Measurements from ENCODE around the gene GBF1.
A peak's percentile ranks its signal among the peaks of the same experiment; 100 is the strongest.
"Not testable (repeated sequence)": the region's sequence is repeated elsewhere in the genome, so short reads cannot be mapped to it uniquely, and the experiment has no call there.

The GBF1 gene

DNA sequence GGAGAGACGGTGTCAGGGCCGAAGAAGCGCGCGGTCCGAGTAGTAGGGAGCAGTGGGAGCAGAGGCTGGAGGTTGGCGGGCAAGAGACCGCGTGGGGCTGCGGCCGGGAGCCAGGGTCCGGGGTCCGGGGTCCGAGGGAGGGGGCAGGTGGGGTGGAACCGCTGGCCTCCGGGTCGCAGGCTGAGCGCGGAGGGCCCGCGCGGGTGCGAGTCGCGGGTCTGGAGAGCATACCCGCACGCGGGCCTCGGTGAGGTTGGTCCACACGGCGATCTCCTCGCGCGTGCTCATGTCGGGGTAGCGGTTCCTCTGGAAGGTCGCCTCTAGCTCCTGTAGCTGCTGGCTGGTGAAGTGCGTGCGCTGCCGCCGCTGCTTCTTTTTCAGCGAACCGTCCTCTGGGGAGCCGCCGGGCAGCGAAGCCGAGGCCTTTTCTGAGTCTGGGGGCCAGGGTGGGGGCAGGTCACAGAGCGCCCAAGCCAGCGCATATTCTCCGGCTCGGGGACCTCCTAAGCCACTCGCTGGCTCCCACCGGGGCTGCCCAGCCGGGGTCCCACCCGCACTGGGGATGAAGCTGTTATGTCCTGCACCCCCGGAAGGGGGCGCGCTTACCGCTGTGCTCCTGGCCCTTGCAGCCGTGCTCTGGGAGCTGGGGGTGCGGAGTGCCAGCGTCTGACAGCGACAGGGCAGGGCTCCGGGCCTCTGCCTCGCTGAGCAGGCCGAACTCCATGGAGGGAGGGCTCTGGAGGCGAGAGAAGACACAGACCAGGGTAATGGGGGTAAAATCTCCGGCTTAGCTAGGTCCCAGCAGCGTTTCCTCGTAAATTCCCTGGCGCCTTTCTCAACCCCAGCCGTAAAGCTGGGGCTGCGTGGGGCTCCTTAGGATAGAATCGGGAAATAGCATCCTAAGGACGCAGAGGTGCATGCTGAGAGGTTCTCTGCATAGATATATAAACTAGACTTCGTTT is 13.7 kb upstream of the GBF1 start:
- peak; percentile 88 for DNase-seq

DNA sequence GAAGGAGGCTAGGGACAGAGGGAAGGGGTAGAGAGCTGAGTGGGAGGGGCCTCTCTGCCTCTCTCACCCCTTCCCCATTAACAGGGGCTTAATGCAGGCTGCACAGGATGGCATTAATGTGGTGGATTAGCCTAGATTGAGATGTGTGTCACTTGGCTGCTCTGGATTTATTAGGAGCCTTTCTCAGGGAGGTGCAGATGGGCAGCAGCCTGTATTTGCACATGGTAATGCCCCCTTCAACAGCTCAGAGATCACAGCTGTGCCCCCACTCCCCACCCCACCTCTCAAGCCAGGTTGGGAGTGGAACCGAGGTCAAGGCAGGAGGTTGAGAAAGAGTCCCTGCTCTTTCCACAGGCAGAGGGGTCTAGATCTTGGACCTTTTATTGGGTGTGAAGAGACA is 11.3 kb upstream of the GBF1 start:
- DNase-seq: no peak

DNA sequence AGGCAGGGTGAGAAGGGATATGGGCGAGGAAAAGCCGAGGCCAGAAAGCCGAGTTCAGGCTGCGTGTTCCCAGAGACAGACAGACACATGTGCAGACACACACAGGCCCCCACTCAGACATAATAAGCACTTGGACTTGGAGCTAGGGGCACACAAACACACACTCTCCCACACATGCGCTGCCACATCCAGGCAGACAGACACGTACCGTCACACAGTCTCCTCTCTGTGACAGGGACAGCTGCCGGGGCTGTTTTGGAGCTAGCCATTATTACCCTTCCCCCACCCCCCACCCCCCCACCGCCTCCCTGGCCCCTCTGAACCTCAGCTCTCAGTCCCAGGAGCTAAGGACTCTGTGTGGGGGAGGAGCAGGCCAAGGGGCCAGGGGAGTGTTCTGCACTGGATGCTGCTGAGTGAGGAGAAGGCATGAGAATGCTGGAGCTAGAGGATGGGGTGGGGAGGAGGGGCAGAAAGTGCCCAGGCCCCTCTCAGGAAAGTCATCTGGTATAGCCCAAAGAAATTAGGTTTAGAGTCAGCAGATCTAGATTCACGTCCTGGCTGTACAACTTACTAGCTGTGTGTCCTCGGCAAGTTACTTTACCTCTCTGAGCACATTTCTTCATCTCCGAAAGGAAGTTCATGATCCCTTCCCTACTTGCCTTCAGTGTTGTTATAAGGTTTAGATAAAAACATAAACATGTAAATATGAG is 10.3 kb upstream of the GBF1 start:
- no peak for DNase-seq

DNA sequence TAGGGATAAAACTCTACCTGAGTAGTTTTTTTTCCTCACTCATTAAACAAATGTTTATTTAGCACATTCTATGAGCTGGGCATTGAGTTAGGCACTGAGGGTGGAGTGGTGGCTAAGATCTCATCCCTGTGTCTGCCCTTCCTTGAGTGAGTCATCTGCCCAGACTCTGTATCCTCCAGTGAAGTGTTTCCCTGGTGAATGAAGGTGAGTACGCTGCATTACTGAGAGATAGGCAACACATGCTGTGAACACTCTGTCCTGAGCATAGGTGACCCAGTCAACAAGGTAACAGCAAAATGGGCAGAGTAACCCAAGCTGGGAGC is 9.8 kb upstream of the GBF1 start:
- DNase-seq: no peak

DNA sequence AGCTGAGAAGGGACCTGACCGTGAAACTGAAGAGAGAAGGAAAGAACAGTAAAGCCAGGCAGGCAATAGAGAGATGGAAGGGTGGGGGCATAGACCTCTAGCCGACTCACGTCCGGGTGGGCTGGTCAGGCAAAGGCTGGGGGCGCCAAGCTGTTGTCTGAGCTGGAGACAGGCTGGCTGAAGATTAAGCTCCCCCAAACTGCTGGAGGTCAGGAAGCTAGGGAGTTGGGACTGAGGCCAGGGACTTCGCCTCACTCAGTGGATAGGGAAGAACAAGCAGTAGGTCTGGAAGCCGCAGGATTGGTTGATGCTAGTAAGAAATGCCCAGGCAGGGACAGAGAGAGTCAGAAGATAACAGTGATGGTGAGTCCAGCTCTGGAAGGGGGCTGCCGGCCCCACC is 9.3 kb upstream of the GBF1 start:
- no peak for DNase-seq

DNA sequence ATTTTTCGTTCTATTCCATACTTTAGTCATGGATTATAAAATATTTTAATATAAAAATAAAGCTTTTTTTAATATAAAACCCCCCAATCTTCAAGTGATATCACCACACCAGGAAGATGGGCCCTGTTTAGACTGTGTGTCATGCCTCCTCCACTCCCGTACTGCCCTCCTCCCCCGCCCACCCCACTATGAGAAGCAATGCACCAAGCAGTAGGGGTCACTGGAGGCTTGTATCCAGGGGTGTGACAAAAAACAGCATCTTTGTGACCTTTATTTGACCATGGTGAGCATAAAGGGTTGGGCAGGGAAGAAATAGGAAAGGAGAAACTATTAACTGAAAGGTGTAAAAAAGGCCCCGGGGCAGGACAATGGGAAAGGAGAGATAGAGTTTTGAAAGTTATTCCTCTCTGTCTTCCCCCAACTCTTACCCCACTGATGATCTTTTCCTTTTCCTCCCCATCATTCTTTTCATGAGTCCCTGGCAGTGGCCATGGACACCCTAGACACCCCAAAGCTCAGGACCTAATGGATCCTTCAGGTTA is 7.5 kb upstream of the GBF1 start:
- DNase-seq: no peak

DNA sequence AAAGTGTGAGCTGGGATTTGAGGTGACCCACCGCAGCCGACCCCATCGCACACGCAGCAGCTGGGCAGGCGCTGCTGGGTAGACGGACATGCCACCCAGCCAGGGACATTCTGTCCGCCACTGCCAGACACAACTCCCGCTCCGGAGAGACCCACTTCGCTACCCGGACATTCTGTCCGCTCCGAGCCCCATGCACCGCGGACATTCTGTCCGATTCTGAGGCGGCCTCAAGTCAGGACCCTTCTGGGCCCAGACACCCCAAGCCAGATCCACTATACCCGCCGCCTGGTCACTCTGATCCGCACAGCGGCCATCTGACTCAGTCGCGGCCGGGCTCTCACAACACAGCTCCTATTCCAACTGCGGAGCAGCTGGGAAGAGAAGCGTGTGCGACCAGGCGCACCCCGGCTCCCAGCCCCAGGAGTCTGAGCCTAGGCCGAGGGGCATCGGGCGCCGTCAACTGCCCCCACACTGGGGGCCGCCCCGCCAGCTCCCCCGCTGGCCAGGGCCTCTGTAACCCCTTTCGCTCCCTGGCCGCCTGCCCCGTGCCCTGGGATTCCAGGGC is 4.8 kb upstream of the GBF1 start:
- no peak for DNase-seq

DNA sequence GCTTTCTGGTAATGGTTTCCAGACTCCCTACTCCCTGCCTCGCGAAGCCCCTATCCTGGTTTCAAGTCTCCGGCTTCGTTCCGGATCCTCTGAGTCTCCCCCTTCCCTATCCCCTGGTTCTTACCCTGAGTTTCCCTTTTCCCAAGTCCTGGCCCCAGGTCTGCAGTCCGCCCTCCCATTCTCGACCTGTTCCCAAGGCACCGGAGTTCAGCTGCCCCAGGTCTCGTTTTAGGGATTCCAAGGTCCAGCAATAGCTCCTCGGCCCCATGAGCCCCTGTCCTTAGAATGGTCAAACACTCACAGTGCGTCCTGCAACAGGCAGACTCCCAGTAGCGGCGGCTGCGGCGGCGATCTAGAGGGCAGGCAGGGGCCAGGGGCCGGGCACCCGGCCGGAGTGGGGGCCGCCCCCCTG is 4.3 kb upstream of the GBF1 start:
- no peak for DNase-seq

DNA sequence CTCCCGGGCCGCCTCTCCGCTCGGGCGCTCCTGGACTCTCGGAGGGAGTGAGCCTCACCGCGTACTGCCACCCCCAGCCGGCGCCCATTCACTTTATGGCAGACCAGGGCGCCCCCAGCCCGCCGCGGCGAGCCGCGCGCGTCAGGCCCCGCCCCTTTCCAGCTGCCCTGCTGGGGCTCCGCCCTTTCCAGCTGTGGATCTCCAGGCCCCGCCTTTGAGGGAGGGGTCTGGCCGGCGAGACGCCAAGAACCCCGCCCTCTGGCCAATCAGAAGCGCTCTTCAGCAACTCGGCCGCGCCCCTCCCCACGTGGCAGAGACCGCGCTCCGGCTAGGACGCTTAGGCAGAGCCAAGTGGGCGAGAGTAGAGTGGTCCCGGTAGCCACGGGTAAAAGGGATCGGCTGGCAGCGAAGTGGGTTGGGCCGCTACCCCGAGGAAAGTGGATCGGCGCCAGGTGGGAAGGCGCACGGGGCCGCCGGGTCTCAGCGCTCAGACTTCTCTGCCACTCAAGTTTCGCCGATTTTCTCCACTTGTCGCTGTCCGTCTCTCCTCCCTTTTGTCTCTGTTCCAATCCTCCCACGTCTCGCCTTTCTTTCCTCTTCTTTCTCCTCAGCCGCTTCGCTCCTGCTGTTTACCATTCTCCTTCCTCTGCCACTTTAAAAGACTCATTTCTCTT is 3.8 kb upstream of the GBF1 start, which contains the start of gene PITX3:
Gene PITX3, minus strand, starts transcription at position 69 of the 674 bp plus-strand sequence. CDS start 9,432 bp downstream, outside the sequence.
- DNase-seq: peak; percentile 92

DNA sequence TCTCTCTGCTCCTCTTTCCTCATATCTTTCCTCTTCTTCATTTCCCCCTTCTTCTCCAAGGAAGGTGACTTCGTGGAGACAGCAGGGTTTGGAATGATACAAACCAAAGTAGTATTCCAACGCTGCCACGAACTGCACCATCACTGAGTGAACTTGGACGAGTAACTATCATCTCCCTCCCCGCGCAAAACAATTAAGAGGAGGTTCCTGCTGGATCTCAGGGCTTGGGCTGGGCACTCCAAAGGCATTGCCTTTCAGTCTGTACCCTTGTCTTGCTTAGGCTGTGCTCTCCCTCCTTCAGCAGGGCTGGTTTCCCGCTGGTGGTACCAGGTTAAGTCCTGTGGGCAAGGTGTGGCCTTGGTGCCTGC is 3.2 kb upstream of the GBF1 start:
- no peak for DNase-seq

DNA sequence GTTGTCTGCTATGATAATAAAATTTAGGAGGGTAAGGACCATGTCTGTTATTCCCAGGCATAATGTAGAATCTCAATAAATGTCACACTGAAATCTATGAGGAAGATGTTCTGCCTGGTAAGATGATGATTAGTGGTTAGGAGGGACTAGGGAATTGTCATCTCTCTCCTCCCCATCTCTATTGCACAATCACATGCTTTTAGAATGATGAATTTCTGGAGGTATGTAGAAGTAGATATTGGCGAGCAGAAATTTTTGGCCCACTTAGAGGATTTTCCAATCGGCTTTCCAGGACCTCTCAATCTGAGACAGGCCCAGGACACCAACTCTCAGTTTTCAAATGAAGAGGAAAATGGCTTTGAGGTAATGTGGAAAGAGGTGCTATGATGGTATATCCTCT is 2.0 kb upstream of the GBF1 start:
- no peak for DNase-seq

DNA sequence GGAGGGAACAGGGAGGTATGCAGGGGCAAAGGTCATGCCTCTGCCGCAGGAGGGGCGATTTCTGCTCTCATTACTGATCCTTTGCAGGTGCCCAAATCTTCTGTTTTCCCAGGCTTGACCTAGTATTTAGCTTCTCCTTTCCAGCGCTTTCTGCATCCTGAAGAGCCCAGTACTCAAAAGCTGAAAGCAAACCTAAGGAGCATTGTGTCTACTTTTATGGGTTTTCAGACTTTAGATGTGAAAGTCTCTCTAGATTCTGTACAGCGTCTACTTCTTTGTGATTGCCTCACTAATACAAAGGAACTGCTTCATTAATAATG is 560 bp downstream of the GBF1 start:
- no peak for DNase-seq

DNA sequence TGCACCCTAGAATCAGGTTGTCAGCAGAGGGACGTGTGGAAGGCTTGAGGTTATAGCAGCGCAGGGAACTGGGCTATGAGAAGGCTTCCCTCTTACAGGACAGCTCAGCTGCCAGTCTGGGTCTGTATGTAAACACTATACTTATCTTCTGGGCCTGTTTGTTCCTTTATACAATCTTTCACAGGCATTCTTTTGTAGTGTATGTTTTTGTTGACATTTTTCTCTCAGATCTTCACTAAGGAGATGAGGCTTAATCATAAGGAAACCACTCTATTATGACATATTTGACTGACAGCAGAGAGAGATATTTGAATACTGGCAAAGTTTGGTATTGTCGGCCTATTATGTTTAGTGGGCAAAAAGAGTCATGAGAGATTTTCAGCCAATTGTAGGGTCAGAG is 929 bp downstream of the GBF1 start:
- DNase-seq: no peak

DNA sequence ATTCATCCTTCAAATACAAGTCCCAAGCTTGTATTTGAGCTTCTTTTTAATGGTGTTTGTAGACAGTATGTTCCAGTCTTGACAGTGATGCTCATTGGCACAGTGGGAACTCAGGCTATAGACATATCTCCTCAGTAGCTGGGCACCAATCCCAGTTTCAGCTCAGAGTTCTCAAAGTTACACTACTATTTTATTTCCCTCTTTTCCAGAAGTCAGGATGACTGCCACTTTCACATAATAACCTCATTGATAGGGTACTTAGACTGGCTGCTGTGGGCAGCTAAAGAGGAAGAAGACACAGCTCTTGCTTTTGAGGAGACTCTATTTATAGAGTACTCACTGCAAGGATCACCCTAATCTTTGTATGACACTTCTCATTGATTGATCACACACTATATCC is 2.4 kb downstream of the GBF1 start:
- no peak for DNase-seq

DNA sequence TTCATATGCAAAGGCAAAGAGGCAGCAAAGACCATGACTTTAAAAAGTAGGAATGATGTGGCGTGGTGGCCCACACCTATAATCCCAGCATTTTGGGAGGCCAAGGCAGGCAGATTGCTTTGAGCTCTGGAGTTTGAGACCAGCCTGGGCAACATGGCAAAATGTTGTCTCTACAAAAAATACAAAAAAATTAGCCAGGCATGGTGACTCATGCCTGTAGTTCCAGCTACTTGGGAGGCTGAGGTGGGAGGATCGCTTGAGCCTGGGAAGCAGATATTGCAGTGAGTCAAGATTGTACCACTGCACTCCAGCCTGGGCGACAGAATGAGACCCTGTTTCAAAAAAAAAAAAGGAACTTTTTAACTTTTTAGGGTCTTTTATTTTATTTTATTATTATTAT is 7.2 kb downstream of the GBF1 start:
- not testable (repeated sequence) for DNase-seq

DNA sequence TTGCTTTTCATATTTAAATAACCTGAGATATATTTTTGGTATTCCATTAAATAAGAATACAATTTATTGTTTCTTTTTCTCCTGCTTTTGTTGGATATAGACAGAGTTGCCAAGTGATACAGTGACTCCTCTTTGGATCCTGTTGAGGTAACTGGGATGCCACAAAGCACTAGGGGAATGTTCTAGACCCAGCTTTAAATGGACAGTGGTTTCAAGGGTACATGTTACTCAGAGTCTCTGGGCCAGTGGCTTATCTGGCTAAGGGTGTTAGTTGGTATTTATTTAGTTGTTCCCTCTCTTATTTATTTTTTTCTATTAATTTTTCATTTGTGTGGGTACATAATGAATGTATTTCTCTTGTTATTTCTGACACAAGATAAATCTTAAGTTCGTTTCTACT is 9.1 kb downstream of the GBF1 start:
- no peak for DNase-seq

DNA sequence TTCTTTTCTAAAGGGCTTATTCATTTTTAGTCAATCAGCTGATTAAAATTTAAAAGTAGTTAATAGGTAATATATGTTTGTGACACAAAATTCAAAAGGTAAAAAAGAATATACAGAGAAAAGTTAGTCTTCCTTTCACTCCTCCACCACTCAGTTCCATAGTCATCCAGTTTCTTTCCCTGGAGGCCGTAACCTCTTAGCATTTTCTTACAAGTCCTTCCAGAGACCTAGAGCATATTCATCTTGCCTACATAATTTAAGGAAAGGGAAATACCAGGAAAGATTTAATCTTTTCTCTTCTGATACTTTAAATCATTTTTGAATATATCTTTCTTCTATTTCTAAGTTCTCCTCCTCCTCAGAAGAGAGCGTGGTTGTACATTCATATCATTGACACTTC is 10.1 kb downstream of the GBF1 start:
- no peak for DNase-seq

DNA sequence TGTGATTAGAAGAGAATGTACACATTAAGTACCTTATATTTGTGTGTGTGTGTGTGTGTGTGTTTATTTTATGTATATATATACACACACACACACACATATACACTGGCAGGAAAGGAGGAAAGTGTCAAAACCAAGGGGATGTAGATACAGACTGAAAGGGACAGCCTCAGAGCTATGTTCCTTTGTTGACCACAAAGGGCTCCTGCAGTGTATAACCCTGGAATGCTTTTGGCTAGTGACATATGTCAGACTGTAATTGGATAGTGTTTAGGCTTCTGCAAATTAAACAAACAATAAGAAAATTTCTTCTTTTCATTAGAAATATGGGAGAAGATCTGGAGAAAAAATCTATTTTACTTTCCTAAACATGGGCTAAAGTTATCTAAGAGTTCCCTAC is 15.9 kb downstream of the GBF1 start:
- DNase-seq: no peak

DNA sequence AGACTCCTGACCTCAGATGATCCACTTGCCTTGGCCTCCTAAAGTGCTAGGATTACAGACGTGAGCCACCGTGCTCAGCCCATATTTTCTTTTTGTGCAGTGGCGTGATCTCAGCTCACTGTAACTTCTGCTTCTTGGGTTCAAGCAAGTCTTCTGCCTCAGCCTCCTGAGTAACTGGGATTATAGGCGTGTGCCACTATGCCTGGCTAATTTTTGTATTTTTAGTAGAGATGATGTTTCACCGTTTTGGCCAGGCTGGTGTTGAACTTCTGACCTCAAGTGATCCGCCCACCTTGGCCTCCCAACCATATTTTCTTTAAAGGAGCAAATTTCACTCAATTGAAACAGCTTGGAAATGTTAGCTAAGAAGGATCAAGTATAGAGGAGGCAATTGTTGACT is 16.5 kb downstream of the GBF1 start:
- DNase-seq: no peak

DNA sequence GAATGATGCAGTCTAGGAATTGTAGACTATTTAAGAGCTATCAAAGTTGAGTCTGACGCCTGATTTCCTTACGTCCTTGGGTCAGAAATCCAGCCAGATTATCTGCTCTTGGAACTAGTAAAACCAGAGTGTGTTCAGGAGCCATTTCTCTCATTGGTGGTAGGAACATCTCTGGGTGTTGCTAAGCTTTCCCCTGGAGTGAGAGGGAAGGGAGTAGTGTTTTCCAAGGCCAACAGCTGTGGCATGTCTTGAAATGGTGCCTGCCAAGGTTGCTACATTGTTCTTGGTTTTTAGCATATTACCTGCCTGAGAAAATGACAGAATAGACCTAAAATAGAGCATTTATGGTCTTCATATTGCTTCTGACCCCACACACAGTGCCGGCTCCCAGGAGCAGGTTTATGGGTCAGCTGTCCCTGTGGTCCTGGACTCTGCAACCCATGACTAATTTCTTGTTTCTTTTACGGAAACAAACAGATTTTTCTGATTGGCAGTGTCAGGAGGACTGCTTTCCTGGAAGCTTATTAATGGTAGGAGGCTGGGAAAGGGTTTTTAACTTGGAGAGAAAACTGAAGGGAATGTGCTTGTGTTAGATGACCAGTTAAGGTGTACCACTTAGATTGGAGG is 17.5 kb downstream of the GBF1 start:
- DNase-seq: no peak

DNA sequence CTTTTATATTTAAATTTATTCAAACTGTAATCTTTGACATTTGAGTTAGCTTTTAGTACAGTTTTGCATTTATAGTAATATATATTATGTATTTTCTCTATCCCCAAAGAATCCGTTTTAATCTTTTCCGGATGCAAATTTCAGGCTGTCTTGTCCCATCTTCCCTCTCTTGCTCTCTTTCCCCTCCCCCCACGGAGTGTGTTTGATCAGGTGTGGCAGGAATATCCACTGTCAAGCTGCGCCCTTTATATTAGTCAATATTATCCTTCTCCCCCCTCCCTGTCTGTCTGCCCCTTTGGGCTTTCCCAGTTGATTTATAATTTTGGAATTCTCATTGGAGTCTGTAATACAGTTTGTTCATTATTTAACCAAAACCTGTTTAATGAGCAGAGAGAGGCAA is 19.0 kb downstream of the GBF1 start:
- DNase-seq: no peak

DNA sequence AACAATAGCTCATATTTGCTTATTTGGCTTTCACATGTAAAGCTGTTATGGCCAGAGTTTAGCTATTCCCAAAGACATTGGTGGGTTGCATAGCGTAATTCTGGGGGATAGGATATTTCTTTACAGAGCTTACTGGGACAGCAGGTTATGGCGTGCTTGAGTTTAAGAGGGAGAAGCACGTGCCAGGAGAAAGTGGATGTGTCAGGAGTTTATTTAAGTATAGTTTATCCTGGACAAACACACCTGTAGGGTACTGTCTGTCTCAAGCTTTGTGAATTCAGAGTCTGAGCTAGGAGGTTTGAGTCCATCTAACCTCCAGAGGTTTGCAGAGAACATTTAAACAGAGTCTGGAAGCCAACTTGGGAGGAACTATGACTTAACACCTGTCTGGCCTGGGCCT is 21.3 kb downstream of the GBF1 start:
- no peak for DNase-seq

DNA sequence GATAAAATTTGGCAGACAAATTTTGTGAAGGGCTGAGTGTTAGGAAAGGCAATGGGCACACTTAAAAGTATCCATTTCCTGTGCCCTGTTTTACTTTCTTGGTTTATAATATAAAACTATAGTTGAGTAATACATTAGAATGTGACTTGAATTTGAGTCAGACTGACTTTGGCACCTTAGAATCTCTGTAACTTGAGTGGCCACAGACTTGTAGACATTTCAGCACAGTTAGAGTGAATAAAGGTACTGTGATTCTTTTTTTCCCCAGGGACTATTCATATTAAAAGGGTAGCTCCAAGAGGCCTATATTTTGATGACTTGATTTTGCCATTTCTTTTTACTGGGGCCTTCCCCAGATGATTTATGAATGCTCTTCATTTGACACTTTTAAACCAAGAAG is 22.4 kb downstream of the GBF1 start:
- DNase-seq: no peak

Data from activated CD8-positive, alpha-beta memory T cell treated with anti-CD3 and anti-CD28 coated beads for 24 hours (primary cell).